Activated naive CD8-positive, alpha-beta T cell (primary cell): Measurements from ENCODE around the gene TTC28.
"Not testable (repeated sequence)": the region's sequence is repeated elsewhere in the genome, so short reads cannot be mapped to it uniquely, and the experiment has no call there.

Source experiments
- H3K27ac Mint-ChIP-seq: one replicate; pipeline ENCODE4 v1.8.0; 2021; ENCODE audit warnings: mixed read lengths
- H3K27me3 Mint-ChIP-seq: one replicate; pipeline ENCODE4 v1.8.0; 2021; ENCODE audit warnings: mixed read lengths
- H3K36me3 Mint-ChIP-seq: one replicate; pipeline ENCODE4 v1.8.0; 2021; ENCODE audit warnings: mixed read lengths
- H3K4me1 Mint-ChIP-seq: one replicate; pipeline ENCODE4 v1.8.0; 2021; ENCODE audit warnings: low read depth, mixed read lengths
- H3K4me3 Mint-ChIP-seq: one replicate; pipeline ENCODE4 v1.8.0; 2021; ENCODE audit warnings: mild to moderate bottlenecking, mixed read lengths
- H3K9me3 Mint-ChIP-seq: one replicate; pipeline ENCODE4 v1.8.0; 2021; ENCODE audit warnings: low read depth, mixed read lengths

Gene TTC28

DNA sequence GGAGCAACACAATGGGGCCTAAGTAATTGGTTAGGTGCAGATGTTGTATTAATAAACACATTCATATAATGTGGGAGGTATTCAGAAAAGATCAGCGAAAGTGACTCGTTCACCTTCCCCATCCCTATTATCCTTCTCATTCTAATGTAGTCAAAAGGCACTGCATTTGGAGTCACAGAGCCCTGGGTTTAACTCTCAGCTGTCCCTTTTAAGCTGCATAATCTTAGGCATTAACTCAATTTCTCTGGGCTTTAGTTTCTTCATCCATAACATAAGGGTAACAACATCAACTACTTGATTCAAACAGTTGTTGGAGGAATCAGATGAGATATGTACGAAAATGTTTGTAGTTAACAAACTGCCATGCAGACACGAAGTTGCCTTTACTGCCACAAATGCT lies 573.0 kb downstream of the TTC28 start:
- no peaks in the 10 kb centered on the region for H3K36me3 Mint-ChIP-seq
- H3K27me3 Mint-ChIP-seq = no peaks in the 10 kb centered on the region
- no peaks in the 10 kb centered on the region for H3K4me1 Mint-ChIP-seq
- H3K4me3 Mint-ChIP-seq = no peak overlapping the region
- H3K27ac Mint-ChIP-seq = no peak overlapping the region
- H3K9me3 Mint-ChIP-seq = no peaks in the 10 kb centered on the region

DNA sequence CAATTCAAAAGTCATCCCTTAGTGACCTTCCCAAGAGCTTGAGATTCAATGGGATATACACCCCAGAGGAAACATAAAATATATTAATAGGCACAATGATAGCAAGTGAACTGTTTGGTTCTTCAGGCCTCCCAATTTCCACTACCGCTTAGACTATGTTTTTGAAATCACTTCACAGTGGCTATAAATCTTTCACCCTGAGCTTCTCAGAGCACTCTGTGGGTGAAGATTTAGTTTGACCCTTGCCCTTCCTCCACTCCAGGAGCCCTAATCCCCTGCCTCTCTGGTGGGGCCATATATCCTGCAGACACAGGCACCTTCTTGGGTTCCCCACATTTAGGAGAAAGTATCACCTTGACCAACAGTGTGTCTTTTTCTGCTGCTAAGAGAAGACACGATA lies 573.7 kb downstream of the TTC28 start:
- Mint-ChIP-seq H3K27ac (no peak overlapping the region), H3K4me1 (no peaks in the 10 kb centered on the region), H3K9me3 (no peaks in the 10 kb centered on the region), H3K27me3 (no peaks in the 10 kb centered on the region), H3K36me3 (no peaks in the 10 kb centered on the region), H3K4me3 (no peak overlapping the region)

DNA sequence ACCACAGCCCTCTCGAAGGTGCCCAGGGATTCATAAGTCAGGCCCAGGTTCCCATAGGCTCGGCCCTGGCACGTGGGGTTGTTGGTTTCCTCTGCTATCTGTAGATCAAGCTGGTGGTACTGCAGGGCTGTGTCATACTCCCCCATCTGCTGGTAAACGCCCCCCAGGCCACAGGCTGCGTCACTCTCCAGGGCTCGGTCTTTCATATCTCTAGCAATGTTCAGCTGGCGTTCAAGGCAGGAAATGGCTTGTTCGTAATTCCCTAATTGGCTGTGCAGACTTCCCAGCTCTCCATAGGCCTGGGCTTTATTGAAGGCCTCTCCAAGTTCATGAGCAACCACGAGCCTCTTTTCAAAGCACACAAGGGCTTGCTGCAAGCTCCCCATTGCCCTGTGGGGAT lies 574.2 kb downstream of the TTC28 start:
- no peaks in the 10 kb centered on the region for H3K27me3 Mint-ChIP-seq
- no peaks in the 10 kb centered on the region for H3K36me3 Mint-ChIP-seq
- H3K4me3 Mint-ChIP-seq = no peak overlapping the region
- H3K27ac Mint-ChIP-seq = no peak overlapping the region
- H3K9me3 Mint-ChIP-seq = no peaks in the 10 kb centered on the region
- H3K4me1 Mint-ChIP-seq = no peaks in the 10 kb centered on the region

DNA sequence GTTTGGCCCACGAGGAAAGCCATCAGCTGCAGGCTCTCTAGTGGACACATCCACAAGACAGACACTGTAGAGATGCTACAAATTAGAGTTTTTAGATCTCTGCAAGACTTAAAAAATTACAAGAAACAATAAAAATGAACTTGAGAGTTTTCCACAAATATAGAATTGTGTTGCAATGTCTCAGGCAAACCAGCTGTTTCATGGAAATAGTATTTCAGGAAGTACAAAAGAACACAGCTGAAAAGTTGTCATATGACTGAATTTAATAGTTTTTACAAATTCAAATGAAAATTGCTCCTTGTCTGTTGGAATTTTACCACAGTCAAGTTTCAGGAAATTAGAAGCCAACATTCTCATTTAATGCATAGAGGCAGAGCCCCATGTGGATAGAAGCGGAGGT lies 576.0 kb downstream of the TTC28 start:
- Mint-ChIP-seq H3K9me3 (no peaks in the 10 kb centered on the region), H3K27me3 (no peaks in the 10 kb centered on the region), H3K36me3 (no peaks in the 10 kb centered on the region), H3K4me1 (no peaks in the 10 kb centered on the region), H3K4me3 (no peak overlapping the region), H3K27ac (no peak overlapping the region)

GRCh38 chr22:28102151-28102812 lies 577.4 kb downstream of the TTC28 start:
- Mint-ChIP-seq H3K27ac (no peak overlapping the region), H3K4me3 (no peak overlapping the region), H3K27me3 (no peaks in the 10 kb centered on the region), H3K36me3 (no peaks in the 10 kb centered on the region), H3K9me3 (no peaks in the 10 kb centered on the region), H3K4me1 (no peaks in the 10 kb centered on the region)

DNA sequence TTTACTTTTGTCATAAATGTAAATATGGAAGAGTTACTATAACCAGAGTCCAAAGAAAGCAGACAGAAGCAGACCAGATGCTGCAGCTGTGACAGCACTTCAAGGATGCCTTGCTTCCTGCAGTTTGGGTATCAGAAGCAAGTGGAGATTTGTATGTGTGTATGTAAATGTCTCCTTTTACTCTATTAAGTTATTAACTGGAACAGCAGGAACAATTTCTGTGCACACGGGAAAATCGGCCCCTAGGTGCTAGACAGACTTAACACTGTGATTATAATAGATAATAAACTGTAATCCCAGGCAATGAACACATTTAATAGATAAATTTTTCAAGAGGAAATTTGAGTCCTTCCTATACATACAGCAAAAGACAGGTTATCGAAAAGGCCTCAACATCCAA lies 582.0 kb downstream of the TTC28 start:
- no peaks in the 10 kb centered on the region for H3K27me3 Mint-ChIP-seq
- no peaks in the 10 kb centered on the region for H3K36me3 Mint-ChIP-seq
- H3K4me3 Mint-ChIP-seq = no peak overlapping the region
- H3K4me1 Mint-ChIP-seq = no peaks in the 10 kb centered on the region
- no peaks in the 10 kb centered on the region for H3K9me3 Mint-ChIP-seq
- no peak overlapping the region for H3K27ac Mint-ChIP-seq

DNA sequence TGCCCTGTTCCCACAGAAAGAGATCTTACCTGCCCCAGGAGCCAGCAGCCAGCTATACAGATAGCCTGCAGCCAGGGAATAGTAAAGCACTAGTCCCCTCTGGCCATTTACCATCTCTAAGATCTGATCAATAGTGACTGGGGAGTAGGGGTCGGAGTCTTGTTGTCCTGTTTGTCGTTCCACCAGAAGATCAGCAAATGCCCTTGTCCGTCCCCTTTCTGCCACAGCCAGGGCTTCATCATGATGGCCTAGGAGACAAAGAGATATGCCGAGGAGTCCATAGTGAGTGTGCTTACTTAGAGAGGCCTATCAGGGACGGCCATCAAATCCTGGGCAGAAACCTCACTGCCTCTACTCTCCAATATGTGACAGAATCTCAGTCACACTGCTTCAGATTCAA lies 583.5 kb downstream of the TTC28 start:
- no peaks in the 10 kb centered on the region for H3K27me3 Mint-ChIP-seq
- no peaks in the 10 kb centered on the region for H3K4me1 Mint-ChIP-seq
- no peak overlapping the region for H3K27ac Mint-ChIP-seq
- H3K4me3 Mint-ChIP-seq = no peak overlapping the region
- no peaks in the 10 kb centered on the region for H3K9me3 Mint-ChIP-seq
- H3K36me3 Mint-ChIP-seq = no peaks in the 10 kb centered on the region

DNA sequence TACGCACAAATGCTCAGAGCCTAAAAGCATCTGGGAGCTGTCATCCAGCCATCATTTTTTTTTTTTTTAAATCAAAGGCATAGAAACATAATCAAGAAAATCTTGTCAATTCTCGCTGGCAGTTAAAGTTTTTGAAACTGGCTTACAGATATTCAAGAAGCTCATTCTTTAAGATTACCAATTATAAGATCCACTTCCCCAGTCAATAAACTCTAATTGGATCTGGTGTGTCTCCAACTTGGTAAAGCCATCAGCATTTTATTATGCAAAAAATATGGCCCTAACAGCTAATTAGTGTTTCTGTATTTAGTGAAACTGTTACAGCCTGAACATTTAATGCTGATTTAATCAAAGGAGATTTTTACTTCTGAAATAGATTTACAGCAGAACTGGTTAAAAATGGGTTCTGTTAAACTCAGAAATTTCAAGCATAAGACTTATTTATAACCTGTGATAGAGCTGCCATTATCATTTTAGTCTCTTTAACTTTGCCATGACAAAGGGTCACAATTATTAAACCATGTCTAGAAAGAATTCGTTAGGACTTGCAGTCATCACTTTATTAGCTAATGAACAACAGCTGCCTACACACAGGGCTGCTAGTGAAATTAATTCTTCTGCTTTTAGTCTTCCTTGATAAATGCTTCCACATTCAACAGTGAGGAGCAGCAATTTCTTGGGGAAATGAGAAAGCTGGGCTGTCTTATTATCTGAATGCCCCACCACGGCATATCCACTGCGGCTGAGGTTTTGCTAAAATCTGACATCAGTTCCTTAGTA lies 584.1 kb downstream of the TTC28 start:
- Mint-ChIP-seq H3K4me1 (no peaks in the 10 kb centered on the region), H3K4me3 (no peak overlapping the region), H3K27ac (no peak overlapping the region), H3K36me3 (no peaks in the 10 kb centered on the region), H3K27me3 (no peaks in the 10 kb centered on the region), H3K9me3 (no peaks in the 10 kb centered on the region)

DNA sequence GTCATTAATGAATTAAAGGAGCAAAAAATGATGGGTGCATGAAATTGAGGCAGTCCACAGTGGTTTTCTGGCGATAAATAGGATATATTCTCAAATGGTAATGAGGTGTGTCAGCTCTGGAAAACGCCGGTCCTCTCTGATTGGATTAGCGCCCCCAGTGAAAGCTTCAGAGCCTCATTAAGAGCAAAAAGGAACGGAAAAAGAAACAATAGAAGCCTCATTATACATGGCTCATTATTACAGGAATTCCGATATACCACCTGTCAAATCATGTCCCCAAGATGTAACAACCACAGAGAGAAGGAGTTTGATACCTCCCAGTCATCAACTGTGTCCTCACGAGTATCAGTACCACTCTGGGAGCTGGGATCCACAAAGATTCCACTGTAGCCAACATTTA lies 584.9 kb downstream of the TTC28 start:
- Mint-ChIP-seq H3K4me1 (no peaks in the 10 kb centered on the region), H3K27ac (no peak overlapping the region), H3K27me3 (no peaks in the 10 kb centered on the region), H3K4me3 (no peak overlapping the region), H3K36me3 (no peaks in the 10 kb centered on the region), H3K9me3 (no peaks in the 10 kb centered on the region)

DNA sequence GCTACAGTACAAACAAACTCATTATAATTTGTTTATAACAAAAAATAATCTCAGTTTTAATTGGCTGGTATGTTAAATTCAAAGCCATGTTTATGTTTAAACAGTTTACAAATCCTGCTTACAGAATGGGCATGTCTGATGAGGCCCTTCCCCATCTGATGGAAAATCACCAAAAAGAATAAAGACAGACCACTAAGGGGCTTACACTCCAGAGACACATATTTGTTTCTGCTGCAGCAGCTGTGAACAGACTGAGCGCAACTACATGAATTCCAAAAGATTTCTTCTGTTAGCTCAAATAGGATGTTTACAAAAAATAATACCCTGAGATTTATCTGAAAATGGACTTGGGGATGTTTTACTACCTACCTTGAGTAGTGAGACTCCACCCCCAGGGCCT lies 585.9 kb downstream of the TTC28 start:
- Mint-ChIP-seq H3K4me3 (no peak overlapping the region), H3K27ac (no peak overlapping the region), H3K4me1 (no peaks in the 10 kb centered on the region), H3K27me3 (no peaks in the 10 kb centered on the region), H3K36me3 (no peaks in the 10 kb centered on the region), H3K9me3 (no peaks in the 10 kb centered on the region)

DNA sequence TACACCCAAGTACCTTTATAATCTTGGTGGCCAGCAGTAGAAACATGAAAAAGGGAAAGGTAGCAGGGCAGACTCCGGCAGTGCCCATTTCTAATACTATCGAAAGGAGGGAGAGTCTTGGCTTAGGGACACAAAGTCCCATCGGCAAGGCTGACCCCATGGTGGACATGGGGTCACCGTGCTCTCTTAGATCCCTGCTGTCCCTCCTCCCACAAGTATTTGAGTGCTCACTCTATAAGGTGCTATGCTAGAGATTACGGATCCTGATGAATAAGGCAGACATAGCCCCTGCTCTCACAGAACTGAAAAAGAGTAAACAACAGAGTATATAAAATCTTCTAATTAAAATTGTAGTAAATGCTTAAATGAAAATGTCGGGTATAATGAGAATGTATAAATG lies 588.2 kb downstream of the TTC28 start:
- Mint-ChIP-seq H3K4me3 (no peak overlapping the region), H3K9me3 (no peaks in the 10 kb centered on the region), H3K36me3 (peaks cover 4% of the 10 kb centered on the region), H3K4me1 (no peaks in the 10 kb centered on the region), H3K27me3 (no peaks in the 10 kb centered on the region), H3K27ac (no peak overlapping the region)

DNA sequence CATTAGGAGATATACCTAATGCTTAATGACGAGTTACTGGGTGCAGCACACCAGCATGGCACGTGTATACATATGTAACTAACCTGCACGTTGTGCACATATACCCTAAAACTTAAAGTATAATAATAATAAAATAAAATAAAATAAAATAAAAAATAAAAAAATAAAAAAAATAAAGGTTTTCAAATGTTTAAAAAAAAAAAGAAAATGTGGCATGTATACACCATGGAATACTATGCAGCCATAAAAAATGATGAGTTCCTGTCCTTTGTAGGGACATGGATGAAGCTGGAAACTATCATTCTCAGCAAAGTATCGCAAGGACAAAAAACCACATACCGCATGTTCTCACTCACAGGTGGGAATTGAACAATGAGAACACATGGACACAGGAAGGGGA lies 590.1 kb downstream of the TTC28 start:
- not testable (repeated sequence) for H3K4me1 Mint-ChIP-seq, H3K27ac Mint-ChIP-seq, H3K27me3 Mint-ChIP-seq, H3K4me3 Mint-ChIP-seq, H3K36me3 Mint-ChIP-seq, H3K9me3 Mint-ChIP-seq

GRCh38 chr22:28077166-28077565 lies 602.5 kb downstream of the TTC28 start:
- Mint-ChIP-seq H3K4me1 (no peaks in the 10 kb centered on the region), H3K9me3 (no peaks in the 10 kb centered on the region), H3K27ac (no peak overlapping the region), H3K36me3 (peaks cover 6% of the 10 kb centered on the region), H3K27me3 (no peaks in the 10 kb centered on the region), H3K4me3 (no peak overlapping the region)

GRCh38 chr22:28075358-28075981 lies 604.2 kb downstream of the TTC28 start:
- H3K9me3 Mint-ChIP-seq = no peaks in the 10 kb centered on the region
- H3K4me1 Mint-ChIP-seq = no peaks in the 10 kb centered on the region
- no peak overlapping the region for H3K4me3 Mint-ChIP-seq
- H3K27me3 Mint-ChIP-seq = no peaks in the 10 kb centered on the region
- H3K27ac Mint-ChIP-seq = no peak overlapping the region
- peaks cover 5% of the 10 kb centered on the region for H3K36me3 Mint-ChIP-seq

DNA sequence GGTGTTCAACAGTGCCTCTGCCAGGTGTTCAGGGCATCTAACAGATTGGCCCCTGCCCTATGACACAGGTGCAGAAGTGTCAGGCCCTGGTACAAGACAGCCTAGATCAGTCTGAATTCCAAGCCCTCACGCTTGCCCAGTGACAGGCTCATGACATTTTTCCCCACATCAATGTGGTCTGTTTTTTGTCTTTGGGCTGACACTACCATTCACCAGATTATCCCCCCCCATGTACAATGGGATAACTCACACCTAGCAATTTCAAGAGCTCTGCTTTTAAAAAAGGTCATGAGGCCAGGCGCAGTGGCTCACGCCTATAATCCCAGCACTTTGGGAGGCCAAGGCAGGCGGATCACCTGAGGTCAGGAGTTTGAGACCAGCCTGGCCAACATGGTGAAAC lies 605.1 kb downstream of the TTC28 start:
- Mint-ChIP-seq H3K27me3 (no peaks in the 10 kb centered on the region), H3K36me3 (peaks cover 5% of the 10 kb centered on the region), H3K4me3 (no peak overlapping the region), H3K9me3 (no peaks in the 10 kb centered on the region), H3K4me1 (no peaks in the 10 kb centered on the region), H3K27ac (no peak overlapping the region)

- H3K27ac Mint-ChIP-seq = no peak overlapping the region
- H3K27me3 Mint-ChIP-seq = no peaks in the 10 kb centered on the region
- H3K4me1 Mint-ChIP-seq = no peaks in the 10 kb centered on the region
- no peak overlapping the region for H3K4me3 Mint-ChIP-seq
- peaks cover 5% of the 10 kb centered on the region for H3K36me3 Mint-ChIP-seq
- H3K9me3 Mint-ChIP-seq = no peaks in the 10 kb centered on the region
Observed at GRCh38 chr22:28072066-28072465, 607.6 kb downstream of the TTC28 start.
